Measurements from ENCODE around the gene STXBP2.

The STXBP2 gene

DNA sequence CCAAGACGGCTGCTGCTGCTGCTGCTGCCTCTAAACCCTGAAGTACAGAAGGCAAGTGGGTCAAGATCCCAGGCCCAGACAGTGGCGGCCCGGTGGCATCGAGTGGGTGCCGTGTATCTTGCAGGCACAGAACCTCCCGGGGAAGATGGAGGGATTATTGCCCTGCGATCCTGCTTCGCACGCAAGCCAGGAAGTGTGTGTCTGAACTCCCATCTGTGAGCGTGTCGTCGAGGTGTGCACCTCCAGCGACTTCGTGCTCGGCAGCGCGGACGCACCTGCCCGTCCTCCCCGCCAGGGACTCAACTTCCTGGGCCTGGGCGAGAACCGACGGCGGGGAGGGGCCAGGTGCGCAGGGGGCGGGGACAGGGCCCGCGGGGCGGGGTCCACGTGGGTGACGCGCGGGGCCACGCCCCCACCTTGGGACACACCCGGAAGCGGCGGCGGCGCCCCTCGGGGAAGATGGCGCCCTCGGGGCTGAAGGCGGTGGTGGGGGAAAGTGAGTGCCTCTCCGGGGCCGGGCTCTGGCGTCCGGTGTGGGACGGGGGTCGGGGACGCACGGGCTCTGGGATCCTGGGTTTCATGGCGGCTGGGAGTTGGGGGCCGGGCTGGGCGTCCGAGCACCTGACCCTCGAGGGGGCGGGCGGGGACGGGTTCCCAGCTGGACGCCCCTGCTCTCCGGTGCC lies at the start of gene STXBP2:
TSS of gene STXBP2 (plus strand) at position 420 of the 683 bp plus-strand sequence. CDS start at position 460, 40 bp downstream.
- DNase-seq (ENCODE audit: low spot score), result peak; percentile 85

DNA sequence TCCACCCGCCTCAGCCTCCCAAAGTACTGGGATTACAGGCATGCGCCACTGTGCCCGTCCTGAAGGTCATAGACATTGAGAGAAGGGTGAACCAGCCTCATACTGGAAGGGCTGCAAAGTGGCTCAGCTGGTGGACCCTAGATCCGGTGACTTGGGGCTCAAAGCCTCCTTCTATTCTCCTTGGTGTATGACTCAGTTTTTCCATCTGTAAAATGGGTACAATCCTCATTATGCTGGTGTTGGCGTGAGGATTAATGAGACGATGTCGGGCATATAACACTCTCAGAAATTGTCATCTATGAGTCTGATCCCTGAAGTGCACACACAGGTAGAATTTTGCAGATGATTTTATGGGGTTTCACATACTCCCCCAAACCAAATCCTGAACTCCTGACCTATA lies 47.1 kb upstream of the STXBP2 start:
- no peak for DNase-seq (ENCODE audit: low spot score)

GRCh38 chr19:7590256-7590655 lies 46.7 kb upstream of the STXBP2 start:
- no peak for DNase-seq (ENCODE audit: low spot score)

GRCh38 chr19:7595466-7596133 lies 41.3 kb upstream of the STXBP2 start, which contains the start of gene CAMSAP3:
Gene CAMSAP3 (plus strand): TSS chr19:7595863. CDS start chr19:7596003, 140 bp downstream.
- DNase-seq (ENCODE audit: low spot score), result peak; percentile 75

- no peak for DNase-seq (ENCODE audit: low spot score)
These were observed 40.5 kb upstream of the STXBP2 start for GRCh38 chr19:7596211-7596937.

DNA sequence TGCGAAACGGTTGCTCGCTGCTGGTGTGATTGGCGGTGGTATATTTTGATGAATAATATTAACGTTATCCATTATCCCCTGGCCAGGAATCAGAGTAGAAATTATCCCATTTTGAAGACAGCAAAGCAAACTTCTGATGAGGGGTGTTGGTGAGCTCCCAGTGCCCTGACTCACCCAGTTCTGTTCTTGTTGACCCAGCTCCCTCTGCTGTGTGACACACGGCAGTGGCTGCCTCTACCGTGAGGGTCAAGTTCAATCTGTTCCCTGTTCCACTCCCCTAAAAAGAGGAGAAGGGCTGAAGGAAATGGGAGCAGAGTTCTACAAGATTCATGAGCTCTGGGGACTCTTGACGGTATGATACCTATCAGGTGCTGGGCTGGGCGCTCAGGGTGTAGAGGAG lies 39.2 kb upstream of the STXBP2 start:
- DNase-seq (ENCODE audit: low spot score), result no peak

- DNase-seq (ENCODE audit: low spot score), result no peak
These were observed 38.7 kb upstream of the STXBP2 start for GRCh38 chr19:7598180-7598579.

- DNase-seq (ENCODE audit: low spot score), result no peak
These were observed 36.2 kb upstream of the STXBP2 start for GRCh38 chr19:7600721-7601120.

DNA sequence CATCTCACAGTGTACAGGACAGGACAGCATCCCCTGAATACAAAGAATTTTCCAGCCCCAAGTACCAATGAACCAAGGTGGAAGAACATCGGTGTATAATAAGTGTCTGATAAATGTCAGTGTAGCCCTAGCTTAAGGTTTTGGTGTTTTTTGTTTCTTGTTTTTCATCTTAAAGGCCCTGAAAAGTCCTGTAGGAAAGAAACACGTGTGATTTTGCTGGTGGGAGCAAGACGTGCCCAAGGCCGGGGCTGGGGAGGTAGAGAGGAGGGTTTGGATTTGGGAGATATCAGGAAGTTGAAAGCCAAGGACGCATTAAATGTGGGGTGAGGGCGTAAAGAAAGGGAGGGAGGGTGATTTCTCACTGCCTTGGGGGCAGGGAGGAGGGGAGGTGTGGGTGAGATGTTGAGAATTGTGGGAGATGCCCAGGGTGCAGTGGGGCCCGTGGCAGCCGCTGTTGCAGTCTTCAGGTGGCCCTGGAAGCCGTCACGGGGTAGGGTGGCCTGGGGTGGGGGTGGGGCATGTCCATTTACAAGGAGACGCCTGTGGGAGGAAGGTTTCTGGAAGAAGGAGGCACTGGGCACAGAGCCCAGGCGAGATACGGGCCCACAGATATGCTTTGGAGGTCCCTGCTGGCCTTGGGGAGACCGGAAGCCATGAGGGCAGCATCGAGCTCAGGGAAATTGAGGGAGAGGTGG lies 34.5 kb upstream of the STXBP2 start:
- no peak for DNase-seq (ENCODE audit: low spot score)

- DNase-seq (ENCODE audit: low spot score), result no peak
These were observed 33.9 kb upstream of the STXBP2 start for GRCh38 chr19:7602935-7603497.

GRCh38 chr19:7603919-7604318 lies 33.0 kb upstream of the STXBP2 start:
- DNase-seq (ENCODE audit: low spot score), result no peak

DNA sequence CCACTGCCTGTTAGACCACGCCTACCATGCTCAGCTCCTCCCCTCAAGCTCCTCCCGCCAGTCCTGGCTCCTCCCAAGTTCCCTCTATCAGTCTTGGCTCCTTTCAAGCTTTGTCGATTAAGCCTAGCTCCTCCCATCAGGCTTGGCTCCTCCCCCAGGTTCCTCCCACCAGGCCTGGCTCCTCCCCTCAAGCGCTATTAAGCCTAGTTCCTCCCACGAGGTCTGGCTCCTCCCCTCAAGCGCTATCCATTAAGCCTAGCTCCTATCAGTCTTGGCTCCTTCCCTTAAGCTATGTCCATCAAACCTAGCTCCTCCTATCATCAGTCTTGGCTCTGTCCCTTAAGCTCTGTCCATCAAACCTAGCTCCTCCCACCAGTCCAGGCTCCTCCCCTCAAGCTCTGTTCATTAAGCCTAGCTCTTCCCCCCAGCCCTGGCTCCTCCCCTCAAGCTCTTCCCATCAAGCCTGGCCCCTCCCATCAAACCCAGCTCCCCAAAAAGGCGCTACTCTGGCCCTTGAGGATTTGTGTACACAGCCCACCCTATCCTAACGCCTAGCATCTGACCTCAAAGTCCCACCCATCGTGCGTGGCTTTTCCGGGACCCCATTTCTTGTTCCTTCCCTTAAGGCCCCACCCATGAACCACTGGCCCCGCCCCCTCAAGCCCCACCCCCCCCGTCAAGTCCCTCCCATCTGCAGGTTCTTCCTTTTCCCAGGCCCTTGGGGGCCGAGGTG lies 31.3 kb upstream of the STXBP2 start:
- DNase-seq (ENCODE audit: low spot score), result peak; percentile 42

DNA sequence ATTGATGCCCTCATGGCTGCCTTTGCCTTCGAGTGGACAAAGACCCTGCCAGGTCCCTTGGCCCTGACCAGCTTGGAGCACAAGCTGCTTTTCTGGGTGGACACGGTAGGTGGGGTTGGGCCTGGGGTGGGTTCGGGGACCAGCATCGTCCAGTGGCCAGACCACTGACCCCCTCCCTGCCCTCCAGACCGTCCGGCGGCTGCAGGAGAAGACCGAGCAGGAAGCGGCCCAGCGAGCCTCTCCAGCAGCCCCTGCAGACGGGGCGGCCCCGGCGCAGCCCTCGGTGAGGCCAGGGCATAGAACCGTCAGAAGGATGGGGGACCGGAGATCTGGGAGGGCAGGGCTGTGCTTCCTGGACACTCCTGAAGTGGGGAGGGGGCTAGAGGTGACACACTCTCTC lies 30.6 kb upstream of the STXBP2 start:
- no peak for DNase-seq (ENCODE audit: low spot score)

GRCh38 chr19:7607212-7607873 lies 29.6 kb upstream of the STXBP2 start:
- DNase-seq (ENCODE audit: low spot score), result no peak

DNA sequence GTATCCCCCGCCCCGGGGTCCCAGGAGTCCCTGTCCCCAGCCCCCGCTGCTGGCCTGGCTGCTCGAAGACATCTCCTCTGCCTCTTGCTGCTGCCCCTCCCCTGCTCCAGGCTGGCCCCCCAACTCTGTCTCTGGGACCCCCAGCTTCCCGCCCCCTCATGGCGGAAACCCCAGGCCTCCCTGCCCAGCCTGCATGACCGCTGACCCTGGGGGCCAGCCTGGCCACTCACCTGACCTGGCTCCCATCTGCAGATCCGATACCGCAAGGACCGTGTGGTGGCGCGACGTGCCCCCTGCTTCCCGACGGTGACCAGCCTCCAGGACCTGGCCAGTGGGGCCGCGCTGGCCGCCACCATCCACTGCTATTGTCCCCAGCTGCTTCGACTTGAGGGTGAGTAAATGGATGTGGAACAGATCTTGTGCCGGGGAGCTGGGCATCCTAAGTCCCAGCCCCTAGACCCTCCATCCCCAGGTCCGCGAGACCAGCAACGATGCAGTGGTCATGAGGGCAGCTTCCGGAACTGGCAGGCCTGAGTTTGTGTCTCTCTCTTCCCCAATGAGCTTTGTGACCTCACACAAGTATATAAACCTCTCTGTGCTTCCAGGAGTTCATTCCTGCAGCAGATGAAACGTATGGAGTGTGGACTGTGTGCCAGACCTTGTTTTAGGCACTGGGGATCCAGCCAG lies 28.9 kb upstream of the STXBP2 start:
- DNase-seq (ENCODE audit: low spot score), result no peak

- no peak for DNase-seq (ENCODE audit: low spot score)
These were observed 26.2 kb upstream of the STXBP2 start for GRCh38 chr19:7610491-7611240.

GRCh38 chr19:7611541-7612279 lies 25.2 kb upstream of the STXBP2 start:
- DNase-seq (ENCODE audit: low spot score), result no peak

Measured in HuH-7 (cell line).